HG02943 (cell line): ENCODE data around the gene PYCR2.
"Not testable (repeated sequence)": the region's sequence is repeated elsewhere in the genome, so short reads cannot be mapped to it uniquely, and the experiment has no call there.

ENCODE experiments used
- ATAC-seq: cut with Tn5 transposase; IDR thresholded peaks from one replicate; pipeline ENCODE4 v1.9.1; 2021; ENCODE audit warnings: mild to moderate bottlenecking, low read depth, moderate library complexity; ENCODE audit not compliant: unreplicated experiment

Gene PYCR2

DNA sequence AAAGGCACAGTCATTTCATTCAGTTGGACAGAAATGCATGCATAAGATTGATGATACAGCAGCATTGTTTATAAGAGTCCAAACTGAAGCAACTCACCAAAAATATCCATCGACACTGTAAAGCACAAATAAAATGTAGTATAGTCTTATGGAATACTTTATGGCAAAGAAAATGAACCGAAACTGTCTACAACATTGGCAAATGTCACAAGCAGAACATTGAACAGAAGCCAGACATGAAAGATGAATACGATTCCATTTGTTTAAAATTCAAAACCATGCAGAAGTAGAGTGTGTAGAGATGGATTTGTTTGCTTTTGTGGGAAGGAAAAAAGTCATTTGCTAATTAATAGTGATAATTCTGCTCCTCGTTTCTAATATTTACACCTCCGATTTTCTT lies 27.6 kb downstream of the PYCR2 start:
- no peak for ATAC-seq

DNA sequence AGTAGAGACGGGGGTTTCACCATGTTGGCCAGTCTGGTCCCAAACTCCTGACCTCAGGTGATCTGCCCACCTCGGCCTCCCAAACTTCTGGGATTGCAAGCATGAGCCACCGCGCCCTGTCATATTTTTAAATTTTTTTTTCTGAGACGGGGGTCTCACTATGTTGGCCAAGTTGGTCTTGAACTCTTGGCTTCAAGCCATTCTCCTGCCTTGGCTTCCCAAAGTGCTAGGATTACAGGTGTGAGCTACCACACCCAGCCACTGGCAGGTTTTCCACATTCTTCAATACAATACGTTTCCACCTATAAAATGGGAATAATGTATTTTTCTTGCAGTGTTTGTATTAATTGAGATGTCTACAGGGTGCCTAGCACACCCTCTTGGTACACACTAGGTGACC lies 31.7 kb downstream of the PYCR2 start:
- ATAC-seq: no peak

DNA sequence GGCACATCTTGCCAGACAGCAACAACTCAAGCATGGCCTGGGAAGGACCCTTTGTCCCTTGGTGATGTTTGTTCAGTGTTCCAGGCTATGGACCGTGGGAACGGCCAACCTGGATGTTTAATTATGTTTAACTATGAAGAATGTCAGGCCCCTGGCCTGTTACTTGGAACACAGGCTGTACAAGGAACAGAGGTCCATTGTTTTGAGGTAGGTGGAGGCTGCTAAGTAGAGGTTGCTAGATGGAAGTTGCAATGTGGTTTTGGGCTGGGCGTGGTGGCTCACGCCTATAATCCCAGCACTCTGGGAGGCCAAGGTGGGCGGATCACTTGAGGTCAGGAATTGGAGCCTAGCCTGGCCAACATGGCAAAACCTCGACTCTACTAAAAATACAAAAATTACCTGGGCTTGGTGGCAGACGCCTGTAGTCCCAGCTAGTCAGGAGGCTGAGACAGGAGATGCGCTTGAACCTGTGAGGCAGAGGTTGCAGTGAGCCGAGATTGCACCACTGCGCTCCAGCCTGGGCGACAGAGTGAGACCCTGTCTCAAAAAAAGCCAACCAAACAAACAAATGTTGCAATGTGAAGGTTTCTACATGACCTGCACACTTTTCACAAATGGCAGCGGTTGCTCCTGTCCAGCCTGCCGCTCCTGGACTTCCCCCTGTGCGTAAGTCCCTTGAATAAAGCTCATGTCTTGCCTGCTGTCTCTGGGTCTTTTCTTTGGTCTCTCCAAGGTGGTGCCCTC lies 32.6 kb downstream of the PYCR2 start:
- ATAC-seq: no peak

DNA sequence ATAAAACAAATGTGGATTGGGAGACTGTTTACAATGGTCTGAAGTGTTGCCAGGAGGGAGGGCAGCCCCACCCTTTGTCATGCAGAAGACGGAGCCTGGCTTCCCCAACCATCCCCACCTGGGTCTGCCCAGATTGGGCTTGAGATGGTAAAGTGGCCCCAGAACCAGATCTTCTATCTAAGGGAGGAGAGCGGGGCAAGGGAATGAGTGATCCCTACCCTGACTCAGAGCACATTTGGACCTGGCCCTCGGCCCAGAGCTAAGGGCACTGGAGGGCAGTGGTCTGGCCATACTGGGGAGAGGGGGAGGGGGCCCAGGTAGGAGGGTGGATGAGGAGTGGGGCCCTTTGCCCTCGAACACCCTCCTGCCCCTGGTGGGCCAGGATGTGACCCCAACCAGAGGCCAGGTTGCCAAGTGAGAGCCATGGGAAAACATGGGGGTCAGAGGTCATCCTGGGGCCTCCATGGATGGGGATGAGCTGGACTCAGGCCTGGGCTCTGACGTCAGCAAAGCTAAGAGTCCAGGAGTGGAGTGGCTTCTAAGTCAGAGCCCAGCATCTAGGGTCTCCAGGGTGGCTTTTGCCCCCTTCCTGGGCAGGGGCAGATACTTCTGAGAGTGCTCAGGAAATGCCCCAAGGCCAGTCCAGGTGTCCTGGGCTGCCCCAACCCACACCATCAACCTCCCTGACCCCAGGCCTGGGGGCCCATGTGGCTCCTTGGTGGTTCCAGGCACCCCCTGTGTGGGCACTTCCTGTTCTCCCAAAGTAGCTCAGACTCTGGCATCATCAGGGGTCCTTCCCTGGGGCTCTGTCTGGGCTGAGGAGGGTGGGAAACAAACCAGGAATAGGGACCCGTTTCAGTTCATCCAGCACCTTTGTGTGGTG lies 33.5 kb downstream of the PYCR2 start:
- no peak for ATAC-seq

DNA sequence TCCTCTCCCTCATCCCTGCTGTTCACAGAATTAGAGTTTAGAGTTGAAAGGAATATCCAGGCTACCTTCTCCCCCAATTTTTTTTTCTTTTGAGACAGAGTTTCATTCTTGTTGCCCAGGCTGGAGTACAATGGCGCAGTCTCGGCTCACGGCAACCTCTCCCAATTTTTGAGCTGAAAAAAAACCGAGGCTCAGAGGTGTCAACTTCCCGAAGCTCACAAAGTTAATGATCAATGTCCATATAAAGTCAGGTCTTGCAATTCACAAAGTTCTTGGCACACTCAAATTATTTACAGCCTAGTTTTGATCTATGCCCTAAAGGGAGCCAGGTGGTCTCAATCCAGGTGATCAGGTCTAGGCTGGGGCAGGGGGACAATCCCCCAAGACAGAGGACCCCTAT lies 34.3 kb downstream of the PYCR2 start:
- no peak for ATAC-seq

DNA sequence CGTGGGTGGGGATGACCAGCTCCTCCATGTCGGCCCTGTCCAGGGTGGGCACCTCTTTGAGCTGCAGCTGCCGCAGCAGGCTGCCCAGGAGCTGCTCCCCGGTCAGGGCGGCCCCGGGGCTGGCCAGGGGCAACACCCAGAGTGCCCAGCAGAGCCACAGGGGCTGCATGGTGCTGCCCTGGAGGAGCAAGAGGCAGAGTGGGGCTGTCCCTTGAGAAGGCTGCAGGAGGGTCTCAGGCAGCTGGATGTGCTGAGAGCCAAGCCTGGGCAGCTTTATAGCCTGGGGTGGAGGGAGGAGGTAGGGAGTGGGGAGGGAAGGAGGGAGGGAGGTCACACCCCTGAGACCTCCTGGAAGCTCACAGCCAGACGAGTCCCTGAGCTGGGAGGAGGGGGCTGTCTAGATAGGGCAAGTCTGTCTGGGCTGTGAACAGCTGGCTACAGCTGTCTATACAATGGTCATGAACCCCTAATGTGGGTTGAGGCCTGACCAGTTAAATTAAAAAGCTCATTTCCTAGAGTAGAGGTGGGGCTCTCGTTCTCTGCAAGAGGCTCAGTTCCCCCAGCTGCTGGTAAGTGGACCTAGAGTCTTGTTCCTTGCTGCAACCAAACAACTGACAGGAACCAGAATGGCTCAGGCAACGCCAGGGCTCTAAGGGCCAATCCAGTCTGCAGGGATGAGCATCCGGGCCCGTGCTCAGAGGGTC lies 35.0 kb downstream of the PYCR2 start, which contains the start of gene LEFTY1:
LEFTY1 (minus strand) TSS at position 249 of the 704 bp plus-strand sequence; CDS start at position 169, 80 bp downstream.
- no peak for ATAC-seq

DNA sequence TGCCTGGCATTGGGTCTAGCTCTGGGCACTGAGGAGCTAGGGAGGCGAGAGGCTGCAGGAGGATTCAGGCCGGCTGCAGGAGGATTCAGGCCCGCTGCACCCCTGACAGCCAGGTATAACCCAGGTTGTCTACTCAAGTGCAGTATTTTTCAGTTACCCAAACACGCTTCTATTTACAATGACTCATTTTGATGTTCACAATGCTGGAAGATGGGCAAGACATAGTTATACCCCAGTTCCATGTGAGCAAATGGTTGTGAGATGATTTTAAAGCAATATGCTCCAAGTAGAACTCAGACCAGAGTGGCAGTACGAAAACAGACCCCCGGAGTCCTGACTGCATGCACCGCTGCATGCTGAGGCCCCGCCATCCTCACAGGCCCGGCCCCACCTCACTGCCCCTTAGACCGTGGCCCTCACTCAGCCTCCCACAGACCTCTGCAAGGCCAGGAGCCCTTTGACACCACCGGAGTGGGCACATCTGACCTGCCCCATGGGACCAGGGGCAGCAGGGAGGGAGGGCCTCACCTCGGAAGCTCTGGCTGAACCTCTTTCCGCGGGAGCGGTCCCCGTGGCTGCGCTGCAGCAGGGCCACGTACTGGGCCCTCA lies 35.7 kb downstream of the PYCR2 start:
- ATAC-seq: no peak

DNA sequence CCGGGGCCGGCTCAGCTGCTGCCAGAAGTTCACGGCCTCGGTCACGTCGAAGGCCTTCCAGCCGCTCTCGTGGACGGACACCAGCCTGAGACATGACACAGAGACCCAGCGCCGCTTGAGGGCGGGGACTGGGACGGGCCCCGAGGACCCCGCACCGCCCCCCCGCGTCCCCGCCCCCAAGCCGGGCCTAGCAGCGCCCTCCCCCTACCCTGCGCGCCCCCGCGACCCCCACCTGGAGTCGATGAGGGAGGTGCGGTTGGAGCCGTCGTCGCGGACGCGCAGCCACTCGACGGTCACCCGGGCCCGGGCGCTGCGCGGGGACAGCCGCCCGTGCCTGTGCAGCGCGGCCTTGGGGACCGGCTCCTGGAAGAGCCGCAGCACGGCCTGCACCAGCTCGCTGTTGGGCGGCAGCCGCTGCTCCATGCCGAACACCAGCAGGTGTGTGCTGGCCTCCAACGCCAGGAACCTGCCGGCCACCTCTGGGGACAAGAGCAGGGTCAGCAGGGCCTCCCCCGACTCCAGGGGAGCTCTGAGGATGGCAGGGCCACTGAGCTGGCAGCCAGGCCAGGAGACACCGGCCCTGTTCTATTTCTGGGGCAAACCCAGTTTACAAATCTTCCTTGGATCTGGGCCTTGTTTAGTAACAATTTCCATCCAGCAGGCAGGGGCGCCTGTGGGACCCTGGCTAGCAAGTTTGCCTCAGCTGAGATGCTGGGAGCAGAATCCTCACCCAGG lies 36.3 kb downstream of the PYCR2 start:
- ATAC-seq: not testable (repeated sequence)

DNA sequence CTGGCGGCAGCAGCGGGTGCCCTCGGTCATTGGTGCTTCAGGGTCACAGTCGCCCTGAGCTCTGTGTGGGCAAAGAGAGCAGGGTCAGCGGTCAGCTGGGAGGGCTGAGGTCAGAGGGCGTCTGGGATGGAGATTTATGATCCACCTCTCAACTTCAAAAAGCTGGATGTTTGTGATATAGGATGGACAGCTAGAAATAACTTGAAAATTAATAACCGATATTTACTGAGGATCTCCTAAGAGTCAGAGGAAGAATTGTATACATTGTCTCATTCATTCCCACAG lies 37.1 kb downstream of the PYCR2 start:
- no peak for ATAC-seq

DNA sequence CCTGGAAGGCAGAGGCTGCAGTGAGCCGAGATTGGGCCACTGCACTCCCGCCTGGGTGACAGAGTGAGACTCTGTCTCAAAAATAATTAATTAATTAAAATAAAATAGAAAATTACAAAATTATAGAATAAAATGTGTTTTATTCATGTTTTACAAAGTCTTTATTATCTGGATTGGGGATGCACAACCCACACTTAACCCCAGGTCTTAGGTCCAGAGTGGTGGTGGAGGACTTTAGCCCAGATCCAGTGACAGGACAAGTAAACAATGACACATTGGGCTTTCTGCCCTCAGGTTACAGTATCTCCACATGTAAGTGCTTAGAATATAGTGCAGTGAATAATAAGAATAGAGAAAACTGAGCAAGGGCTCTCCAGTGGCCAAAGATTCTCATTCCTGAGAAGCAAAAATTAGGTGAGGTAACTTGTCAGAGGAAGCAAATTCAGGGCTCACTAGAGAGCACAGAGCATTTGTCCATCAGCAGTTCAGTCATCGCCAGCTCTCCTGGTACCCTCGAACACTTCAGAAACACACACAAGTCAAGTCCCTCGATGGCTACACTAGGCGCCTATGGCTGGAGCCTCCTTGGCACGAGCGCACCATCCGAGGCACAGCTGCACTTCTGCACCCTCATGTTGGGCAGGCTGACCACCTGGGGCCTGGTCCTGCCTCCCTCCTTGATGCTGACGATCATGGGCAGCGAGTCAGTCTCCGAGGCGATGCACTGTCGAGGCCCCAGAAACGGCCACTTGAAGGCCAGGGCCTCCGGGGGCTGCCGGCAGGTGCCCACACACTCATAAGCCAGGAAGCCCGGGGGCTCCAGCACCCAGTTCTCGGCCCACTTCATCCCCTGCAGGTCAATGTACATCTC lies 37.7 kb downstream of the PYCR2 start:
- ATAC-seq: no peak

DNA sequence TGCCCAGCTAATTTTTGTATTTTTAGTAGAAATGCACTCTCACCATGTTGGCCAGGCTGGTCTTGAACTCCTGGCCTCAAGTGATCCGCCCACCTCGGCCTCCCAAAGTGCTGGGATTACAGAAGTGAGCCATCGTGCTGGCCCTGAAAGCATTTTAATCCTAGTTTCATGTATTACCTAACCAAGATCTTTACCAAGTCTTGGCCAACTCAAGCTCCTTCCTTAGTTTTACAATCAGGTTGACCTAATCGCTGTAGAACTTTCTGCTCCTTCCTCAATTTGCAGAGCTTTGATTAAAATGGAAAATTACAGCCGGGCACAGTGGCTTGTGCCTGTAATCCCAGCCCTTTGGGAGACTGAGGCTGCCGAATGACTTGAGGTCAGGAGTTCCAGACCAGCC lies 38.7 kb downstream of the PYCR2 start:
- ATAC-seq: no peak

DNA sequence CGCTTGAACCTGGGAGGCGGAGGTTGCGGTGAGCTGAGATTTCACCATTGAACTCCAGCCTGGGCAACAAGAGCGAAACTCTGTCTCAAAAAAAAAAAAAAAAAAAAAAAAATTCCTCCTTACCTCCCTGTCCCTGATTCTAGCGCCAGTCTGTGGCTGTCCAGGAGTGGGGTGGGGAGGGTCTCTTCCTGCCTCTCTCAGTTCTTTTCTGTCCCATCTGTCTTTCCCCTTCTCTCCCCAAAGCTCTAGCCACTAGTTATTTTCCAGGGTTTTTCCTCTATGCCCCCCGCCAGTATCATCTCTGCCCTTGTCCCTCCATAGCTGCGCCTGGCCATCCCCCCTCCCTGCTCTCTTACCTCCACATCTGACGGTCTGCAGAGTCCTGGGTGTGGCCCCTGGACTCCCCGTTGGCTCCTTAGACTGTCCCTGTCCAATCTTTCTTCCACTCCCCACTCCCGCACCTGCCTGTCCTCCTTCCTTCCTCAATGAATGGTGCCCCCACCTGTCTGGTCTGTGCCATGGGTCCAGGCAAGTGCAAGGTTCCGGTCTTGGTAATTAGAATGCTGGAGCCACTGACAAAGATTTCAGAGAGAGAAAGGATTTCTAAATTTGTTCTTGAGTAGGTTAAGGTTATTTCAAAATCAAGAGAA lies 40.3 kb downstream of the PYCR2 start:
- ATAC-seq: no peak

DNA sequence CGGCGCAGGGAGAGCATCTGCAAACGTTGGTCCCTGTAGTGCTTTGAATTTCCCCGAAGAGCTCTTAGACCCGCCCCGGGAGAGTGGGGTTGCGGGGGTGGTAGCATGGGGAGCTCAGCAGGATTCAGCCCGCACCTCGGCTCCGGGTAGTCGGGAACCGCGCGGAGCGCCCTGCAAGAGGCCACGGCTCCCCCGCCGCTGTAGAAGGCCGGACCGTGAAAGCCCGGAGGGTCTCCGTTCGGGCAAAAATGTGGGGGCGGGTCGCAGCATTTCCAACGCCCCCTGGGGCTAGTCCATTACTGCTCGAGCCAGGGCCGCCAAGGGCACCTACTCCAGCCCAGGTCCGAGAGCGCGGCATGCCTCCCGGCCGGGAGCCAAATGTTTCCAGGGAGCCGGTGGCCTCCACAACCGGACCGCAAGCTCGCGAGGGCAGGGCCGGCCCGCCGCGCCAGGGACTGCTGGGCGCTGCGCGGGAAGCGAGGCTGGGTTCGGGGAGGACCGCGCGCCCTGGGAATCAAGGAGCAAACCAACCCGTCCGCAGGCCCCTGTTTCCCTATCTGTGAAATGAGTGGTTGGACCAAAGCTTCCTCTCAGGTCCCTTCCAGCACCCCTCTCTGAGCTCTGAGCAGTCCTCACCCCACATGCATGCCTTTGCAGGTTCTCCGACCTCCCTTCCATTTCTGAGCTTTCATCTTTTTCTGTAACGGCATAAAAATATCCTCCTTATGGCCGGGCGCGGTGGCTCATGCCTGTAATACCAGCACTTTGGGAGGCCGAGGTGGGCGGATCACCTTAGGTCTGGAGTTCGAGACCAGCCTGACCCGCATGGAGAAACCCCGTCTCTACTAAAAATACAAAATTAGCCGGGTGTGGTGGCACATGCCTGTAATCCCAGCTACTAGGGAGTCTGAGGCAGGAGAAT lies 41.1 kb downstream of the PYCR2 start:
- no peak for ATAC-seq

DNA sequence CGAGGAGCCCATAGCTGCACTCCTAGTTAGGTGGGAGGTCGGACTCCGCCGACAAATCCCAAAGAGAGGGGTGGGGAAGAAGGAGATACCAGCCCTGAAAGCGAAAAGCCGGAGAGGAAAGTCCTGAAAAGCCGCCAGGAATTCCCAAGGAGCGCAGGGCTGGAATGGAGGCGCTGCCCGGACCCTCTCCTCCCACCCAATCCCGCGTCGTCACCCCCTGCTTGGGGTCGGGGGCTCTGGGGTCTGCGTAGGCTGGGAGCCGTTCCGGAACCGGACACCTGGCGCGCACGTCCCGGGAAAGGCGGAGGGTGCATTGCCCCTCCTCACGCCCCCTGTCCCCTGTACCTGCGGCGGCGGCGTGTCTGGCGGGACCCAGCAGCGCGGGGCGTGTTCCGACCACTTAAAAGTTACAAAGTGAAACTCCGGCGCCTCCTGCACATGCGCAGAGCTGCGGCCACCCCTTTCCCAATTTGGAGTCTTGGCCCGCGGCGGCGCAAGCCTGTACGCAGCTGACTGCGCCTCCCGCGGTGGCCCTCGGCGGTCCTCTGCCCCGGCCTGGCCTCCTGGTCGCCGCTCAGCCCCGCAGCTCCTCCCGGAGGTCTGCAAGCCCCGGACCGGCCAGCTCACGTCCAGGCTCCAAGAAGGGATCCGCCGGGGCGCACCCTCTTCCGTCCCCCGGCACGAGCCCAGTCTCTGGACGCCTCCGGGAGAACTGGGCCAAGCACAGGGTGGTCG lies 41.9 kb downstream of the PYCR2 start, which contains the start of gene TMEM63A:
TMEM63A (minus strand) TSS at position 422 of the 735 bp plus-strand sequence. CDS start 4,800 bp downstream, outside the sequence.
- no peak for ATAC-seq

DNA sequence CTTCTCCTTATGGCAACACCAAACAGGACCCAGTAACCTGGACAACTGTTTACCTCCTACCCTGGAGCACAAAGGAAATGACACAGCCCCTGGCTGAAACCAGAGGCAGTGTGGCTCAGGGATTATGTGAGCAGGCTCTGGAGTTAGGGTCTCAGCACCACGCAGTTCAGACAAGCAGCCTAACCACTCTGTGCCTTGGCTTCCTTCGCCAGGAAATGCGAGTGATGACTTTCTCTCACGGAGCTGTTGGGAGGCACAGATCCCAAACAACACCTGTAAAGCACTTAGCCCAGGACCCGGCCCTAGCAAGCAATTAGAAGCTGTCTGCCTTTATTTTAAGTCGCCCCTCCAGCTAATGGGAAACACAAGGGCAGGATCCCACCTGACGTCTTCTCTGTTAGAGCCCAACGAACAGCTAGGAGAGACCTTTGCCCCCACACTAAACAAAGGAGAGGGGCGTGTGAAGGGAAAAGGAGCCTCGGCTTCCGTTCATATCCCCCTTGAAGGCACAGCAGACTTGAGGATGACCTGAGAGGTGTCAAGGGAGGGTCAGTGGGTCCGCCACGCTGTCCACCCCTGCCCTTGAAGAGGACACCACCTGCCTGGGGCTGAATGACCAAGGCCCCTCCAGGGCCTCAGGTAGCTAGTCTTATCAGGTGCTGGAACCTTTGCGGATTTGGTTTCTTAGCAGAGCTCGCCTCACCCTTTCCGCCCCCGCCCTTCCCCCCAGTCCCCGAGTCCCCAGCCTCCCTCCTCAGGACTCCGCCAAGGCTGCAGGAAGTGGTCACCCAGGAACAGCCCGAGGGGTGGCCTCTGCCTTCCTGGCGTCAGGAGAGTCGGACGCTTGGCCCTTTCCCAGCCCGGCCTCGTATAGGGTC lies 42.7 kb downstream of the PYCR2 start:
- no peak for ATAC-seq

DNA sequence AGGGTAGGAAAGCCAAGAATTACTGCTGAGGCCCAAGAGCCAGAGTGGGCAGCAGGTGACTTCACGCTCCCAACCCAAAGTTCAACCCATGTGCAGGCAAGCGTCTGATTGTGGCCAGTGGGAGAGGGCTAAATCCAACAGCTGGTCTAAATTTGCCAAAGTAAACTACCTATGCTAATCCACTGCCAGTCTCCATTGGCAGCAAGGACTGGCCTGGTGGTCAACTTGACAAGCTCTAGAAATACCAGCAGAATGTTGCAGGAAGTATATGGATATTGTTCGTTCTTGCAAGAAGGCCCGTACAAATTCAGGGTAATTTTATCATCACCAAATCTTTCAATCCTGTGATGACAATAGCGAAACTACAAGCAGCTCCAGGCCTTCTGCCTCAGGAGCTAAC lies 43.4 kb downstream of the PYCR2 start:
- no peak for ATAC-seq
